Forelimb muscle (tissue), 1 donor: ENCODE measurements around the gene METTL5. TPM values are rescaled to one million over a fixed set of nuclear protein-coding genes. Genes with fewer than 3 reads are reported as not detected.
"Not testable (repeated sequence)": the region's sequence is repeated elsewhere in the genome, so short reads cannot be mapped to it uniquely, and the experiment has no call there.

ENCODE experiments used
- DNase-seq: peaks from one replicate; pipeline ENCODE4 v3.0.0-alpha.2; 2013; ENCODE audit warnings: low read depth
- polyA plus RNA-seq: library from polyadenylated mRNA; unstranded; fragments of 120-200 nt; gene quantifications from one replicate; pipeline ENCODE4 v1.2.1, GENCODE V29; 2013; ENCODE audit not compliant: insufficient read length

METTL5 gene
- polyA plus RNA-seq, 1 donor: 57.5 TPM

GRCh38 chr2:169828141-169828811 lies 3.6 kb upstream of the METTL5 start:
- no peak for DNase-seq

- DNase-seq: peak; percentile 84
These were observed 2.8 kb upstream of the METTL5 start, which contains the start of gene UBR3 for GRCh38 chr2:169827272-169828140. TSS of gene UBR3 (plus strand) at chr2:169827454. CDS start at chr2:169827508, 54 bp downstream.

GRCh38 chr2:169823996-169824372 lies 721 bp downstream of the METTL5 start:
- DNase-seq: no peak

DNA sequence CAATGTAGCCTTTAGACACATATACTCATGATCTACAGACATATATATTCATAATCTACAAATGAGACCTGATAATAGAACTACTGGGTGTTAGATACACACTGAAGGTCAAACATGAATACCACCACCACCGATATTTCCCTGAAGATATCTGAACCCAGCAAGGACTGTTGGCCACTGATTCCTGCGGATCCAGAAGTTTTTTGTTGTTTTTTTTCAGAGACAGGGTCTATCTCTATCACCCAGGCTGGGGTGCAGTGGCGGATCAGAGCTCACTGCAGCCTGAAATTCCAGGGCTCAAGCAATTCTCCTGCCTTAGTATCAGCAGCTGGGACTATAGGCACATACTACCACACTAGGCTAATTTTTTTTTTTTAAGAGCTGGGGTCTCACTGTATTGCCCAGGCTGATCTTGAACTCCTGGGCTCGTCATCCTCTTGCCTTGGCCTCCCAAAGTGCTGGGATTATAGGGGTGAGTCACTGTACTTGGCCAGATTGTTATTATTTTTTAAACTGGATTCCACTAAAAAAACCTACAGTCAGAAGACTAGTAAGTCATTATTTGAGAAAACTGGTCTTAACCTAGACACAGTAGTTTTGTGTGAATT lies 1.8 kb downstream of the METTL5 start:
- no peak for DNase-seq

- no peak for DNase-seq
These were observed 2.7 kb downstream of the METTL5 start for GRCh38 chr2:169822036-169822435.

DNA sequence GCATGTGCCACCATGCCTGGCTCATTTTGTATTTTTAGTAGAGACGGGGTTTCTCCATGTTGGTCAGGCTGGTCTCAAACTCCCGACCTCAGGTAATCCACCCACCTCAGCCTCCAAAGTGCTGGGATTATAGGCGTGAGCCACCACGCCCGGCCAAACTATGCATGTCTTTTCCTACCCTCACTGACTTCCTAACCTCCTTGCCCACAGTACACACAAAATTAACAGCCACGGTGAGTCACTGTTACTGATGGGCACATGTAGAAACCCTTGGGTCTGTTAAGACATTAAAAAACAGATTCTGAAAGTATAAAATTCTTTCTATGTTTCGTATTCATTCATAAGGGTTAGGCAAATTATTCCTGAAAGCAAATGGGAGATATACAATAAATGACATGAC lies 4.6 kb downstream of the METTL5 start:
- not testable (repeated sequence) for DNase-seq

GRCh38 chr2:169819106-169819505 lies 5.6 kb downstream of the METTL5 start:
- DNase-seq: no peak

GRCh38 chr2:169818241-169818640 lies 6.5 kb downstream of the METTL5 start:
- DNase-seq: no peak

- not testable (repeated sequence) for DNase-seq
These were observed 7.3 kb downstream of the METTL5 start for GRCh38 chr2:169817369-169817768.

GRCh38 chr2:169816961-169817360 lies 7.7 kb downstream of the METTL5 start:
- not testable (repeated sequence) for DNase-seq

DNA sequence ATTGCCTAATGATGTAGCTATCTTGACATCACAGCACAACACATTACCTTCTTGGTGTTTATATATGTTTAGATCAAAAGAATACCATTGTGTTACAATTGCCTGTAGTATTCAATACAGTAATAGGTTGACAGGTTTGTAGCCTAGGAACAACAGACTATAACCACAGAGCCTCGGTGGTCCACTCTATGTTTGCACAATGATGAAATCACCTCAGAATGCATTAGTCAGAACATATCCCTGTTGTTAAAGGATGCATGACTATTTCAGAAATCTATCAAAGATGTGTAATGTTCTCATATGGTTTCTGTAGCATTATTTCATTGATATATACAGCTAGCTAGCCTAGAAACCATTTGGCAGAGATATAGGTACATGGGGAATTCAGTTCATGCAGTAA lies 8.9 kb downstream of the METTL5 start:
- DNase-seq: no peak

- no peak for DNase-seq
These were observed 16.5 kb downstream of the METTL5 start for GRCh38 chr2:169808221-169808620.

DNA sequence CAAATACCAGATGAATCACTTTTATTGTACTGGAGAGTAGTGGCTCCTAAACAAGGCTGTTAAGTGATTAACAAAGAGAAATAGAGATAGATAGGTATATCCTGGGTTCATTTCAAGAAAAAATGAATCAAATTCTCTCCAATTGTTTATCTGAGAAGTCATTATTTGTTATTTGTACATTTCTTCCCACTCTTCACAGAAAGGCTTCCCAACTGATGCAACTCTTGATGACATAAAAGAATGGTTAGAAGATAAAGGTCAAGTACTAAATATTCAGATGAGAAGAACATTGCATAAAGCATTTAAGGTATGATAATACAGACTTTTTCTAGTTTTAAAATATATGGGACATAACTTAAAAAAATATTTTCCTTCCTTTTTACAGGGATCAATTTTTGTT lies 18.1 kb downstream of the METTL5 start:
- no peak for DNase-seq

DNA sequence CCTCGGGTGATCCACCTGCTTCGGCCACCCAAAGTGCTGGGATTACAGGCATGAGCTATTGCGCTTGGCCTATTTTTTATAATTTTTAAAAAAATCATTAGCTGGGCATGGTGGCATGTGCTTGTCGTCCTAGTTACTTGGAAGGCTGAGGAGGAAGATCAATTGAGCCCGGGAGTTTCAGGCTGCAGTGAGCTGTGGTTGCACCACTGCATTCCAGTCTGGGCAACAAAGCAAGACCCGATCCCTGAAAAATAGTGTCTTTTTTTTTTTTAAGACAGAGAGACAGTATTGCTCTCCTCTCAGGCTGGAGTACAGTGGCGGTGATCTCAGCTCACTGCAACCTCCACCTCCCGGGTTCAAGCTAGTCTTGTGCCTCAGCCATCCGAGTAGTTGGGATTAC lies 21.2 kb downstream of the METTL5 start:
- no peak for DNase-seq

GRCh38 chr2:169798718-169799592 lies 25.8 kb downstream of the METTL5 start, which contains the start of gene SSB:
TSS of gene SSB (plus strand) at chr2:169798871. CDS start at chr2:169800961, 2,090 bp downstream.
- peak; percentile 72 for DNase-seq

- DNase-seq: no peak
These were observed 26.3 kb downstream of the METTL5 start for GRCh38 chr2:169798397-169798717.

DNA sequence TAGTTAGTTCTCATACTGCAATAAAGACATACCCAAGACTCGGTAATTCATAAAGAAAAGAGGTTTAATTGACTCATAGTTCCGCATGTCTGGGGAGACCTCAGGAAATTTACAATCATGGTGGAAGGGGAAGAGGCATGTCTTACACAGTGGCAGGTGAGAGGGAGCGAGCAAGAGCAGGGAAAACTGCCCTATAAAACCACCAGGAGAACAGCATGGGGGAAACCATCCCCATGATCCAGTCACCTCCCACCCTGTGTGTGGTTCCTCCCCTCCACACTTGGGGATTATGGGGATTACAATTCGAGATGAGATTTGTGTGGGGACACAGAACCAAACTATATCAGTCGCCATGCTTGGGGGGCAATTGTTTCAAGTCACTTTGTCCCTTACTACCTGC lies 27.1 kb downstream of the METTL5 start:
- no peak for DNase-seq

- no peak for DNase-seq
These were observed 28.3 kb downstream of the METTL5 start for GRCh38 chr2:169796441-169796840.

GRCh38 chr2:169795181-169795580 lies 29.5 kb downstream of the METTL5 start:
- no peak for DNase-seq

GRCh38 chr2:169790581-169790980 lies 34.1 kb downstream of the METTL5 start:
- no peak for DNase-seq

- DNase-seq: no peak
These were observed 42.2 kb downstream of the METTL5 start for GRCh38 chr2:169782513-169782912.
